ENCODE measurements around the gene CPEB4.

CPEB4 gene

GRCh38 chr5:173971681-173972345, 83.7 kb downstream of the CPEB4 start:
- in situ Hi-C loops (cut with MboI; ENCODE audit: low sequenced_read_pairs): loop anchor here (5.0 kb wide), 1 partner anchor 355 kb away; the partner anchor contains the start of gene BOD1

GRCh38 chr5:173972607-173972924, 84.4 kb downstream of the CPEB4 start:
- in situ Hi-C loops (cut with MboI; ENCODE audit: low sequenced_read_pairs): loop anchor here (5.0 kb wide), 1 partner anchor 355 kb away; the partner anchor contains the start of gene BOD1

- in situ Hi-C loops (cut with MboI; ENCODE audit: low sequenced_read_pairs): loop anchor here (5.0 kb wide), 1 partner anchor 356 kb away; the partner anchor contains the start of gene BOD1
Measured at GRCh38 chr5:173972925-173973615, 84.9 kb downstream of the CPEB4 start.

- in situ Hi-C loops (cut with MboI; ENCODE audit: low sequenced_read_pairs): loop anchor here (5.0 kb wide), 1 partner anchor 356 kb away; the partner anchor contains the start of gene BOD1
Measured at GRCh38 chr5:173973616-173973969, 85.4 kb downstream of the CPEB4 start.

GRCh38 chr5:173974688-173975239, 86.6 kb downstream of the CPEB4 start:
- in situ Hi-C loops (cut with MboI; ENCODE audit: low sequenced_read_pairs): loop anchor here (5.0 kb wide), 1 partner anchor 357 kb away; the partner anchor contains the start of gene BOD1

GRCh38 chr5:173981185-173981761, 93.1 kb downstream of the CPEB4 start:
- in situ Hi-C loops (cut with MboI; ENCODE audit: low sequenced_read_pairs): no loop called here

- in situ Hi-C loops (cut with MboI; ENCODE audit: low sequenced_read_pairs): no loop called here
Measured at GRCh38 chr5:173984218-173984617, 96.1 kb downstream of the CPEB4 start.

GRCh38 chr5:173988554-173989431, 100.6 kb downstream of the CPEB4 start, which contains the start of gene C5orf47:
TSS of gene C5orf47 (plus strand) at chr5:173989170. CDS start at chr5:173989264, 94 bp downstream.
- in situ Hi-C loops (cut with MboI; ENCODE audit: low sequenced_read_pairs): no loop called here

GRCh38 chr5:173989432-173990082, 101.4 kb downstream of the CPEB4 start:
- in situ Hi-C loops (cut with MboI; ENCODE audit: low sequenced_read_pairs): no loop called here

- in situ Hi-C loops (cut with MboI; ENCODE audit: low sequenced_read_pairs): no loop called here
Measured at GRCh38 chr5:173997331-173997730, 109.2 kb downstream of the CPEB4 start.

- in situ Hi-C loops (cut with MboI; ENCODE audit: low sequenced_read_pairs): no loop called here
Measured at GRCh38 chr5:173998531-173998930, 110.4 kb downstream of the CPEB4 start.

- in situ Hi-C loops (cut with MboI; ENCODE audit: low sequenced_read_pairs): no loop called here
Measured at GRCh38 chr5:174000076-174000475, 111.9 kb downstream of the CPEB4 start.

GRCh38 chr5:174003795-174004194, 115.6 kb downstream of the CPEB4 start:
- in situ Hi-C loops (cut with MboI; ENCODE audit: low sequenced_read_pairs): no loop called here

GRCh38 chr5:174008922-174009321, 120.8 kb downstream of the CPEB4 start:
- in situ Hi-C loops (cut with MboI; ENCODE audit: low sequenced_read_pairs): no loop called here

GRCh38 chr5:174010365-174010764, 122.2 kb downstream of the CPEB4 start:
- in situ Hi-C loops (cut with MboI; ENCODE audit: low sequenced_read_pairs): no loop called here

GRCh38 chr5:174011441-174011840, 123.3 kb downstream of the CPEB4 start:
- in situ Hi-C loops (cut with MboI; ENCODE audit: low sequenced_read_pairs): no loop called here

Data from HL-60/S4 treated with retinoic acid at 250 ng/mL for 4 days and 3 days (cell line).